Liver (tissue), 3 donors: ENCODE results near the gene ERICH2.

Experiments used
- CTCF ChIP-seq: fragments of 150-350 bp; IDR thresholded peaks from 2 replicates; pipeline ENCODE4 v1.5.1; 2017; ENCODE audit warnings: improper control_type of control experiment, low read depth, low read length; ENCODE audit not compliant: missing input control
- NR2F2 ChIP-seq: IDR thresholded peaks from 2 replicates; pipeline ENCODE4 v1.6.1; 2016; ENCODE audit warnings: antibody characterized with exemption
- YY1 ChIP-seq: IDR thresholded peaks from 2 replicates; pipeline ENCODE4 v1.6.1; 2016; ENCODE audit warnings: antibody characterized with exemption, mild to moderate bottlenecking
- donor health status: healthy.
- donor health status: healthy.

GRCh38 chr2:170823898-170824215 lies 53.7 kb downstream of the ERICH2 start:
- TF ChIP-seq CTCF (no peak), YY1 (no peak), NR2F2 (no peak)
